Measurements from ENCODE around the gene AIFM3.
A peak's percentile ranks its signal among the peaks of the same experiment; 100 is the strongest.

AIFM3 gene

DNA sequence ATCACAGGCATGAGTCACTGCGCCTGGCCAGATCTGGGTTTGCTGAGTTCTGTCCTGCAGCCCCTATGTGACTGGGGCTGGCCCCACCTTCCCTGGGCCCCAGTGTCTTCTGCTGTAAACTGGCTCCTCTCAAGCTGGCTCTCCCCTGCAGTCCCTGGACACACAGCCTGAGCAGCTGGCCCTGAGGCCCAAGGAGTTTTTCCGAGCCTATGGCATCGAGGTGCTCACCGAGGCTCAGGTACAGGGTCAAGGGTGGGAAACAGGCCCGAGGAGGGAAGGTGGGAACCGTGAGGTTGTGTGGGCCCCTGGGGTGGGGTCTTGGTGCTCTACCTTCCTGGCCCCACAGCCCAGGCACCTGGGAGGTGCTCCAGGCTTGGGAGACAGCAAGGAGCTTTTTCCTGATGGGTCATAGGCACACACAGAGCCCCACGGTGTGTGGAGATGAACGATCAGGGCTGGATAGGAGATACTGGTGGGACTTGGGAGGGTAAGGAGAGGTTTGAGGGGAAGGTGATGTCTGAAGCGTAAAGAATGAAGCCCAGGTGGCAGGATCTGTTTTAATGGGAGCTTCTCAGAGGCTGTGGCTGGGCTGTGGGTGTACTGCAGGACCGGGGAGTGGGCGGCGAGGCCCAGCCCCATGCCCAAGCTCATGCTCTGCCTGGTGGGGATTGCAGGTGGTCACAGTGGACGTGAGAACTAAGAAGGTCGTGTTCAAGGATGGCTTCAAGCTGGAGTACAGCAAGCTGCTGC lies 8.7 kb downstream of the AIFM3 start:
- DNase-seq (ENCODE audit: low read depth in 2 of 2) = no peak

DNA sequence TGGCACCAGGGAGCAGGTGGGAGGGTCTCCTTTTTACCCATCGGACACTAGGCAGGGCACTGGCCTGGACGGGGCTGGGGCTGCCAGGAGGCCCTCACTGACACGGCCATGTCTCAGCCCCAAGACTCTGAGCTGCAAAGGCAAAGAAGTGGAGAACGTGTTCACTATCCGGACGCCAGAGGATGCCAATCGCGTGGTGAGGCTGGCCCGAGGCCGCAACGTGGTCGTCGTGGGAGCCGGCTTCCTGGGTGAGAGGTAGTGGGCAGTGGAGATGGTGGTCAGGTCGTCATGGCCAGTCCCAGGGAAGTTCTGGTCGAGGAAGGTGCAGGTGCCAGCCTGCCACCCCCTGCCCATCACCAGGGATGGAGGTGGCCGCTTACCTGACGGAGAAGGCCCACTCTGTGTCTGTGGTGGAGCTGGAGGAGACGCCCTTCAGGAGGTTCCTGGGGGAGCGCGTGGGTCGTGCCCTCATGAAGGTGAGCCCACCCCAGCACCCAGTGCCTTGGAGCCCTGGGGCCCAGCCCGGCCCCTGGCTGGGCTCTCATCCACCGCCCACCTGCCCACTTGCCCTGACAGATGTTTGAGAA lies 9.3 kb downstream of the AIFM3 start:
- DNase-seq (ENCODE audit: low read depth in 2 of 2) = no peak

- DNase-seq (ENCODE audit: low read depth in 2 of 2) = no peak
These were observed 10.0 kb downstream of the AIFM3 start for GRCh38 chr22:20977019-20977418.

GRCh38 chr22:20977516-20978170 lies 10.6 kb downstream of the AIFM3 start:
- no peak for DNase-seq (ENCODE audit: low read depth in 2 of 2)

- DNase-seq (ENCODE audit: low read depth in 2 of 2) = no peak
These were observed 11.4 kb downstream of the AIFM3 start for GRCh38 chr22:20978419-20978818.

DNA sequence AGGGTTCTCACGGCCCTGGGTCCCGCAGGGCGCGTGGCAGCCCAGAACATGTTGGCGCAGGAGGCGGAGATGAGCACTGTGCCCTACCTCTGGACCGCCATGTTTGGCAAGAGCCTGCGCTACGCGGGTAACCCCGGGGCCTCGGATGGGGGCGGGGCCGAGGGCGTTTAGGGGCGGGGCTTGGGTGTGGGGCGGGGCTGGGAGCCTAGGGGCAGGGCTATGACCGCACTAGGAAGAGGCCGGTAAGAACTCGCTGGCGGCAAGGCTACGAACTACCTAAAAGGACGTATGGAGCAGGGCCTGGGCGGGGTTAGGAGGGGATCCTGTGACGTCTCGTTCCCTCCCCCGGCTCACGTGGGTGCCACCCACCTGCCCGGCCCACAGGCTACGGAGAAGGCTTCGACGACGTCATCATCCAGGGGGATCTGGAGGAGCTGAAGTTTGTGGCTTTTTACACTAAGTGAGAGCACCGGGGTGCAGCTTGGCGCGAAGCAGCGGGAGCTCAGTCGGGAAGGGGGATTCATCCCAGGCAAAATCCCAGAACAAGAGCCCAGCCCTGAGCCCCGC lies 12.3 kb downstream of the AIFM3 start:
- DNase-seq (ENCODE audit: low read depth in 2 of 2) = peak in 1 of 2 donors; percentile 33

GRCh38 chr22:20979940-20980453 lies 12.9 kb downstream of the AIFM3 start:
- no peak for DNase-seq (ENCODE audit: low read depth in 2 of 2)

DNA sequence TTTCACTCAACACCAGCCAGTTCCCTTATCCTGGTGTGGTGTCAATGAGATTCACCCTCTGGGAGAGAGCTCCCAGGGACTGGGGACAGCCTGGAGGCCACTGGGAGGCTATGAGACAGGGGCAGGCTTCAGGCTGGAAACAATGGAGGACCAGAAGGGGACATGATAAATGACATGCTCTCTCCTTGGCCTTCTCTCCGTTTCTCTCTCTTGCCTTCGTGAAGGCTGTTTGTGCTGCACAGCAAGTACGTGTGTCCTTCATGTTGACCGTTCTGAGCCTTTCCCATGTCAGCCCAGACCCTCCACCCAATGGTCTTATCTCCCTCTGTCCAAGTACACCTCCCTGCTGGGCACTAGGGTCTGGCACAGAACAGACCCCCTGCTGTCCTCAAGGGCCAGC lies 13.5 kb downstream of the AIFM3 start:
- DNase-seq (ENCODE audit: low read depth in 2 of 2) = no peak

GRCh38 chr22:20980938-20981722 lies 14.1 kb downstream of the AIFM3 start:
- no peak for DNase-seq (ENCODE audit: low read depth in 2 of 2)

DNA sequence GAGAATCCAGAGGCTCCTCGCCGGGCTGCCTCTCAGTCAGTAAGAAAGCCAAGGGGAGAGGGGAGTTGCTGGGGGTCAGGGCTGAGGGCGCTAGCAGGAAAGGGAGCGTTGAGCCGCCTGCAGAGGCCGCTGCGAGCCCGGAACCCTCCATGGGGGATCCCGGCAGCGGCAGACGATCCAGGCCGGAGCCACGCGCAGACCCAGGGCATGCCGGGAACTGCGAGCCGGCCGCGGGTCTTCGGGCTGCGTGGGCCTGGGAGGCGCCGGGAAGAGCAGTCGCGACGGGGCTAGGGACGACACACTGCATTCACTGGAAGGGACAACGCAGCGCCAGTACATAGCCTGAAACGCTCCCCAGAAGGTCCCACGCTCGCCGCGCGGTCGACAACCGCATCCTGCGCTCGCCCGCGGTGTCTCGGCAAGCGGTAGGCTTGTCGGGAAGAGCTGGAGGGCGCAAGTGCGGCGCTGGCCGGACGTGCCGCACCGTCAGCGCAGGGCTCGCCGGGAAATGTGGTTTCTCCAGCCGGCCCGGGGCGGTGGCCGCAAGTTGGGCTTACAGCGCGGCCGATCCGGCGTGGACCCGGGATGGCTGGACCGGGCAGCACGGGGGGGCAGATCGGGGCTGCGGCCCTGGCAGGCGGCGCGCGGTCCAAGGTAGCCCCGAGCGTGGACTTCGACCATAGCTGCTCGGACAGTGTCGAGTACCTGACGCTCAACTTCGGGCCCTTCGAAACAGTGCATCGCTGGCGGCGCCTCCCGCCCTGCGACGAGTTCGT lies 14.9 kb downstream of the AIFM3 start, which contains the start of gene LZTR1:
Gene LZTR1 (plus strand): TSS at position 511 of the 776 bp plus-strand sequence. CDS start 75 bp downstream, at position 586.
- peak; percentile 39 to 52 for DNase-seq (ENCODE audit: low read depth in 2 of 2)

DNA sequence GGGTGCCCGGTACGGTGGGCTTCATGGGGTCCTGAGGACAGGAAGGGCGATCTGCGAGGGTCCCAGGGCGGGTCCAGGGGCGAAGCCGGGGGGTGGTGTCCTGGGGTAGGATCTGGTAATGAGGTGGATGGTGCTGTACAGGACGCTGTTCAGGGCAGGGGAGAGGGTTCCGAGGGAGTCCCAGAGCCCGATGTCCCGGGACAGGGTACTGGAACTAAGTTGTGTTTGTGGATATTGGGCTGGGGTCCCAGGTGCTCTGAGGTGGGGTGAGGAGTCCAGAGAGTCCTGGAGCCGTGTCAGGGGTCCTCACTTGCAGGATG lies 15.5 kb downstream of the AIFM3 start:
- no peak for DNase-seq (ENCODE audit: low read depth in 2 of 2)

DNA sequence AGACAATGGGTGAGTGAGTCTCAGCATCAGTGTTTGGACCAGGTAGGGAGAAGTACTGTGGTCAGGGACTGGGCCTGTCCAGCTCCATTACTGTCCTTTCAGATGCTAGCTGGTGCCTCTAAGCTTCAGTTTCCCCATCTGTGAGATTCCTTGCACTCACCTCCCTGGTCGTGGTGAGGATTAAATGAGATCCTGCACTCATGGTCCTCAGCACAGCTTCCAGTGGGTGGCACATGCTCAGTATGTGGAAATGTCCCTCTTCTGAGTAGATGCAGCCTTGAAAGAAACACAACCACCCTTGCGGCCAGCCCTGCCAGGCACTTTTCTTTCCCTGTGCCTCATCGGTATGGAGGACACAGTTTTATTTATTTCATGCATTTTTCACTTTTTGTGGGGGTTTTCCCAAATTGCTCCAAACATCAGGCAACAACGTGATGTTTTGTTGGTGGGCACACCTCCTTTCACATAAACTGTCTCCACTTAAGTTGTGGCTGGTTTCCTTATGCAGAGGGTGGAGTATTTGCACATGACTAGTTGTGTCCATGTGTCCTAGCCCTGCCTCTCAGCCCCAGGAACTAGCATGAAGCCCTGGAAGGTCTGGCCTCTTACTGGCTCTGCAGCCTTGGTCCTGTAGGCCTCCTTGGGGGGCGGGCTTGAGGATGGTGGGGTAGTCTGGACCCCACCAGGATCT lies 16.2 kb downstream of the AIFM3 start:
- DNase-seq (ENCODE audit: low read depth in 2 of 2) = no peak

DNA sequence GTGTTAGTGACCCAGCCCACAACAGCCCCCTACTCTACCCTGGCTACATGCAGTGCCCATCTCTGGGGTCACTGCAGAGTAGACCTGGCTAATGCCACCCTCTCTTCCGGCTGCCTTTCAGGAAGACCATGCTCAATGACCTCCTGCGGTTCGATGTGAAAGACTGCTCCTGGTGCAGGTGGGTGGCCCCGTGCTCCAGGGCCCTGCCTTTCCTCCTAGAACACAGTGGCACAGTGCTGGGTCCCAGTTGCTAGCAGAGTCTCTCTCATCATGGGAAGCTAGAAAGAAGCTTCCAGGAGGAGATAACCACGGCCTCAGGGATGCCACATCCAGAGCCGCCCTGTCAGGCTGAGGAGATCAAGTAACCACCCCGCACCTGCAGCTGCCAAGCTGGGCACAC lies 18.7 kb downstream of the AIFM3 start:
- DNase-seq (ENCODE audit: low read depth in 2 of 2) = no peak

DNA sequence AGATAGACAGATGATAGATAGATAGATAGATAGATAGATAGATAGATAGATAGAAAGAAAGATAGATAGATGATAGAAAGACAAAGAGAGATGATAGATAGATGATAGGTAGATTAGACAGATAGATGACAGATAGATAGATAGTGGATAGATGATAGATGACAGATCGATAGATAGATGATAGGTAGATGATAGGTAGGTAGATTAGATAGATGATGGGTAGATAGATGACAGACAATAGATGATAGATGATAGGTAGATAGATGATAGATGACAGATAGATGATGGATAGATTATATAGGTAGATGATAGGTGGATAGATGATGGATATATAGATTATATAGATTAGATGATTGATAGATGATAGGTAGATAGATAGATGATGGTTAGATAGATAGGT lies 19.3 kb downstream of the AIFM3 start:
- no peak for DNase-seq (ENCODE audit: low read depth in 2 of 2)

GRCh38 chr22:20987375-20987774 lies 20.3 kb downstream of the AIFM3 start:
- no peak for DNase-seq (ENCODE audit: low read depth in 2 of 2)

DNA sequence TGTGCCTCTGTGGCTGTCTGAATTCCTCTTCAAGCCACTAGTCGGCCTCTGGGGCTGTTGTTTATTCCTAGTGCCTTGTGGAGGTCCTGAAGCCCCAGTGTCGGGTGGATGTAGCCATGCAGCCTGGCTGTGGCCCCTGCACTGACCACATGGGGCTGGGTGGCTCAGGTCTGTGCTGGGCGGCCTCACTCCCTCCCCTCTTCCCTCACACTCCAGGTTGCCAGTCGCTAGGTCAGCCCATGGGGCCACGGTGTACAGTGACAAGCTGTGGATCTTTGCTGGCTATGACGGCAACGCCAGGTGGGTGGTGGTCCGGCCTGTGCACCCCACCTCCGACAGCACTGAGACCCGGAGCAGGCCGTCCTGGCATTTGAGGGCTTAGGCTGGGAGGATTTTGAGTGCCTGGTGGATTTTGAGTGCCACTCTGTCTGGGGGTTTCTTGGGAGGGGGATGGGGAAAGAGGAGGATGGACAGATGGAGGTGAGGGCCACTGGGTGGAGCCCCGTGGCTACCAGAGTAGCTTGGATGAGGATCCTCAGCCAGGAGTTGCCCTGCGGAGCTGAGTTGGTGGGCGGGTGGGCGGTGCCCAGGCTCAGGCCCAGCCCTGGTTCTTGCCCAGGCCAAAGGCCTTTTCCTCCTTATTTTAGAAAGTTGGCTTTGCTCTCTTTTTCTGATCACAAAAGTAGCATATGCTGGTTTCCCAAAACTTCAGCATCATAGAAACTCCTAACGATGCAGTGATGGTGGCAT lies 21.7 kb downstream of the AIFM3 start:
- DNase-seq (ENCODE audit: low read depth in 2 of 2) = no peak

DNA sequence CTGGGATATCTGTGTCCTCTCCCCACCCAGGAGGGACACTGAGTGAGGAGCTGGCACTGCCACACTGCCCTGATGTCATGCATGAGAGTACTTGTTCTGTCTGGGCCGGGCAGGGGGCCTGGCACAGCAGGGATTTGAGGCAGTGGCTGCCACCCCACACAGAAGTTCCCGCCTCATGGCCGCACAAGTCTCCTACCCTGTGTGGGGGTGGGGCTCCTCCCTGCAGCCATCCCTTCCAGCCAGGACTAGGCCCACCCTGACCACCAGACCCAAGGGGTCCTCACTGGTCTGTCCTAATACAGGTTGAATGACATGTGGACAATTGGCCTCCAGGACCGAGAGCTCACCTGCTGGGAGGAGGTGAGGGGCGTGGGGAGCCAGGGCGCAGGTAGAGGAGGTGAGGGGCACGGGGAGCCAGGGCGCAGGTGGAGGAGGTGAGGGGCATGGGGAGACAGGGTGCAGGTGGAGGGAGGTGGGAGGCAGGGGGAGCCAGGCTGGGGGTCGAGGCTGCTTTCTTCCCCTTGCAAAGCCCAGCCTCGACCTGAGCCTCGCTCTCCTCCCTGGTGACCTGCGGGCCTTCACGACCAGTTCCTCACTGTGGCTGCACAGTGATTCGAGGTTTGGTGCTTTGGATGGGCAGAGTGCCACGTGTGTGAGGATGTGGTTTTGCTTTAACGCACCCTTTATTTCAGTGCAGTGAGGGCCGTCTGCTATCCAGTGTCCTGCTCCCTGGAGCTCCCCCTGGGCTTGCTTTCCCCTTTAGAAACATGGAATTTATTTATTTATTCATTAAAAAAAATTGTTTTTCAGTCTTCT lies 22.5 kb downstream of the AIFM3 start:
- DNase-seq (ENCODE audit: low read depth in 2 of 2) = no peak

Data from stimulated activated CD8-positive, alpha-beta memory T cell treated with anti-CD3 and anti-CD28 coated beads, Interleukin-2, amount 100 ng/mL, for 1 hour (primary cell).